ENCODE measurements around the gene PFDN2. TPM values are rescaled to one million over a fixed set of nuclear protein-coding genes. Genes with fewer than 3 reads are reported as not detected.

Gene PFDN2
- total RNA-seq, 6 experiments from 2014 or later = 77.4 to 114 (median 92.8) TPM

GRCh38 chr1:161159913-161160243 is 42.0 kb upstream of the PFDN2 start:
- H3K27me3 Mint-ChIP-seq (ENCODE audit: insufficient read depth) = no peaks in the 10 kb centered on the region
- no peak for DNase-seq
- H3K27ac Mint-ChIP-seq = peak overlapping the region; percentile 86
- H3K4me1 Mint-ChIP-seq (ENCODE audit: low read depth) = peaks cover 33% of the 10 kb centered on the region
- no peak for TF ChIP-seq CTCF (IDR thresholded peaks at IDR 0.05)
- H3K36me3 Mint-ChIP-seq (ENCODE audit: low read depth) = peaks cover 27% of the 10 kb centered on the region; the same call in 1 of the 2 replicates
- no peaks in the 10 kb centered on the region for H3K9me3 Mint-ChIP-seq
- H3K4me3 Mint-ChIP-seq = peak overlapping the region; percentile 88

- H3K27me3 Mint-ChIP-seq (ENCODE audit: insufficient read depth) = no peaks in the 10 kb centered on the region
- peak; percentile 82 for DNase-seq
- H3K4me3 Mint-ChIP-seq = peak within 1 kb of the TSS; percentile 88
- no peaks in the 10 kb centered on the region for H3K9me3 Mint-ChIP-seq
- peak; percentile 41 for TF ChIP-seq CTCF (IDR thresholded peaks at IDR 0.05)
- H3K36me3 Mint-ChIP-seq (ENCODE audit: low read depth) = peaks cover 27% of the 10 kb centered on the region; the same call in 1 of the 2 replicates
- peak within 1 kb of the TSS; percentile 86 for H3K27ac Mint-ChIP-seq
- H3K4me1 Mint-ChIP-seq (ENCODE audit: low read depth) = peaks cover 34% of the 10 kb centered on the region
Observed at GRCh38 chr1:161159087-161159912, 41.5 kb upstream of the PFDN2 start, which contains the start of gene USP21. Gene USP21 (plus strand): TSS chr1:161159500. CDS start chr1:161160641, 1,141 bp downstream.

- H3K4me1 Mint-ChIP-seq (ENCODE audit: low read depth) = peaks cover 34% of the 10 kb centered on the region
- TF ChIP-seq CTCF (IDR thresholded peaks at IDR 0.05) = no peak; the same call in 1 of the 2 replicates
- DNase-seq = no peak
- no peaks in the 10 kb centered on the region for H3K9me3 Mint-ChIP-seq
- H3K27ac Mint-ChIP-seq = peak overlapping the region; percentile 86
- no peaks in the 10 kb centered on the region for H3K27me3 Mint-ChIP-seq (ENCODE audit: insufficient read depth)
- peak overlapping the region; percentile 88 for H3K4me3 Mint-ChIP-seq
- H3K36me3 Mint-ChIP-seq (ENCODE audit: low read depth) = peaks cover 27% of the 10 kb centered on the region; the same call in 1 of the 2 replicates
Observed at GRCh38 chr1:161158316-161159010, 40.6 kb upstream of the PFDN2 start.

- Mint-ChIP-seq H3K27ac (peak overlapping the region; percentile 86; the same call in 1 of the 2 replicates), H3K36me3 (ENCODE audit: low read depth) (peaks cover 27% of the 10 kb centered on the region; the same call in 1 of the 2 replicates), H3K4me1 (ENCODE audit: low read depth) (peaks cover 39% of the 10 kb centered on the region), H3K9me3 (no peaks in the 10 kb centered on the region), H3K4me3 (no peak overlapping the region), H3K27me3 (ENCODE audit: insufficient read depth) (no peaks in the 10 kb centered on the region)
- TF ChIP-seq CTCF (IDR thresholded peaks at IDR 0.05) = no peak
- DNase-seq = no peak
Observed at GRCh38 chr1:161157867-161158266, 40.0 kb upstream of the PFDN2 start.

GRCh38 chr1:161153682-161154337 is 36.0 kb upstream of the PFDN2 start, which contains the start of gene UFC1:
Gene UFC1 (plus strand): TSS chr1:161153978. CDS start chr1:161153998, 20 bp downstream.
- H3K4me3 Mint-ChIP-seq = peak within 1 kb of the TSS; percentile 96
- TF ChIP-seq CTCF (IDR thresholded peaks at IDR 0.05) = no peak
- no peaks in the 10 kb centered on the region for H3K9me3 Mint-ChIP-seq
- DNase-seq = peak; percentile 92
- peaks cover 22% of the 10 kb centered on the region for H3K4me1 Mint-ChIP-seq (ENCODE audit: low read depth)
- peaks cover 21% of the 10 kb centered on the region; the same call in 1 of the 2 replicates for H3K36me3 Mint-ChIP-seq (ENCODE audit: low read depth)
- H3K27ac Mint-ChIP-seq = peak within 1 kb of the TSS; percentile 99
- no peaks in the 10 kb centered on the region for H3K27me3 Mint-ChIP-seq (ENCODE audit: insufficient read depth)

Data from HFFc6 (cell line).